ENCODE measurements around the gene ADCY4.

GRCh38 chr14:24316597-24316950, 18.3 kb downstream of the ADCY4 start:
- no peak for TF ChIP-seq PATZ1 (CRISPR knock-in tag; IDR thresholded peaks at IDR 0.05; ENCODE audit: borderline replicate concordance)
- TF ChIP-seq ZFP3 (CRISPR knock-in tag; IDR thresholded peaks at IDR 0.05) = no peak
- TF ChIP-seq ARNTL (CRISPR knock-in tag; IDR thresholded peaks at IDR 0.05; ENCODE audit: borderline replicate concordance, low read depth) = no peak
- TF ChIP-seq CREB5 (CRISPR knock-in tag; IDR thresholded peaks at IDR 0.05; ENCODE audit: low read depth) = no peak

All from SK-N-SH treated with all-trans-retinoic acid at 6 μM for 48 hours (cell line).